K562 (cell line): ENCODE data around the gene VSX2. TPM values are rescaled to one million over a fixed set of nuclear protein-coding genes. Genes with fewer than 3 reads are reported as not detected.

Experiments used
- ATAC-seq: fragments of 200-7000 bp; cut with Tn5 transposase; 3 replicates; pipeline ENCODE4 v1.9.1; 2020; ENCODE audit warnings: moderate library complexity
- BruUV-seq: library from RNA; stranded (reverse); fragments of 400-500 nt; replicated peaks from 2 replicates; lab custom pipeline; 2021; lab: Mats Ljungman, UMichigan
- CTCF ChIA-PET: fragments of 300-600 bp; formaldehyde crosslinking; extraction: SDS; loops from one replicate; lab custom pipeline; 2021; ENCODE audit warnings: low intra/inter-chr PET ratio; lab: Yijun Ruan, JAX
- POLR2A ChIA-PET: fragments of 300-600, 350-650 bp; sonication (Branson Sonifier 250); formaldehyde crosslinking; extraction: SDS; loops from one replicate; lab custom pipeline; 2021; ENCODE audit warnings: antibody characterized with exemption, inconsistent platforms; lab: Yijun Ruan, JAX
- DNase-seq, 4 experiments: peaks; one replicate each; pipeline versions ENCODE4 v3.0.0 to v3.0.0-alpha.2; 2011 to 2018; ENCODE audit warnings: low spot score in 3 of 4, mixed read lengths in 3 of 4; ENCODE audit errors: extremely low read depth in 1 of 4
- FAIRE-seq: peaks from 2 replicates; lab custom pipeline; 2011; peaks lifted over from hg19 to GRCh38; lab: Jason Lieb, UNC
- H2AFZ ChIP-seq: 2 replicates; pipeline ENCODE4 v1.6.0; 2011; ENCODE audit warnings: low read depth, low read length, control low read depth, inconsistent platforms
- H3K27ac ChIP-seq: fragments of 200-600 bp; 3 replicates; pipeline ENCODE4 v1.8.0; 2011; ENCODE audit warnings: low read depth, mild to moderate bottlenecking, control low read depth, inconsistent platforms, low read length, moderate library complexity, mixed read lengths; ENCODE audit errors: extremely low read depth
- H3K27me3 ChIP-seq, 2 experiments: fragments of 300-600 bp in 1 of 2; 2 replicates in 1 of 2; 3 replicates in 1 of 2; pipeline versions ENCODE4 v1.6.0 to v1.8.0; 2011; ENCODE audit warnings: inconsistent platforms in 2 of 2, low read length in 2 of 2, mild to moderate bottlenecking in 1 of 2, mixed read lengths in 1 of 2, moderate library complexity in 1 of 2; ENCODE audit not compliant: control insufficient read depth in 2 of 2, insufficient read depth in 2 of 2
- H3K36me3 ChIP-seq: fragments of 300-600 bp; 3 replicates; pipeline ENCODE4 v1.8.0; 2011; ENCODE audit warnings: mild to moderate bottlenecking, low read length, inconsistent platforms; ENCODE audit not compliant: control insufficient read depth, insufficient read depth
- H3K4me1 ChIP-seq, 2 experiments: fragments of 200-600 bp in 1 of 2; replicated peaks in 1 of 2; 2 replicates in 1 of 2; 3 replicates in 1 of 2; pipeline versions ENCODE4 v1.5.1 to v1.8.0; 2011; ENCODE audit warnings: inconsistent platforms in 2 of 2, low read length in 2 of 2, mild to moderate bottlenecking in 1 of 2, mixed read lengths in 1 of 2, moderate library complexity in 1 of 2; ENCODE audit not compliant: control insufficient read depth in 2 of 2, insufficient read depth in 2 of 2
- H3K4me2 ChIP-seq: 2 replicates; pipeline ENCODE4 v1.6.1; 2011; ENCODE audit warnings: low read length, control low read depth, inconsistent platforms, mixed read lengths; ENCODE audit not compliant: insufficient read depth
- H3K4me3 ChIP-seq: fragments of 200-600 bp; sonication (generic), shearing (Covaris generic); 2 replicates; pipeline ENCODE4 v1.5.1; 2016; ENCODE audit warnings: control low read depth, inconsistent platforms
- H3K79me2 ChIP-seq: fragments of 200-600 bp; 3 replicates; pipeline ENCODE4 v1.8.0; 2011; ENCODE audit warnings: low read length, inconsistent platforms; ENCODE audit not compliant: control insufficient read depth, insufficient read depth
- H3K9ac ChIP-seq, 2 experiments: 2 replicates each; pipeline versions ENCODE4 v1.6.0 to v1.6.1; 2011; ENCODE audit warnings: low read depth in 2 of 2, low read length in 2 of 2, control low read depth in 1 of 2, inconsistent platforms in 1 of 2, mild to moderate bottlenecking in 1 of 2, mixed read lengths in 1 of 2; ENCODE audit not compliant: insufficient read depth in 1 of 2
- H3K9me1 ChIP-seq: one replicate; pipeline ENCODE4 v1.6.0; 2011; ENCODE audit warnings: inconsistent platforms, mild to moderate bottlenecking, low read length, moderate library complexity; ENCODE audit not compliant: control insufficient read depth, insufficient read depth
- H3K9me3 ChIP-seq: replicated peaks from 2 replicates; pipeline ENCODE4 v1.5.1; 2011; ENCODE audit warnings: low read depth, low read length, inconsistent platforms; ENCODE audit not compliant: control insufficient read depth, insufficient read depth
- H4K20me1 ChIP-seq: replicated peaks from 2 replicates; pipeline ENCODE4 v1.6.1; 2011; ENCODE audit warnings: low read length, inconsistent platforms, mixed read lengths; ENCODE audit not compliant: control insufficient read depth, insufficient read depth
- CHD4 ChIP-seq: fragments of 200-600 bp; sonication (generic); IDR thresholded peaks from 3 replicates; pipeline ENCODE4 v1.6.1; 2012; ENCODE audit warnings: low read depth, mild to moderate bottlenecking, mixed read lengths, low read length, inconsistent platforms; ENCODE audit not compliant: insufficient read depth, insufficient replicate concordance, poor library complexity, severe bottlenecking
- DEAF1 ChIP-seq: fragments of 450-650 bp; formaldehyde crosslinking; IDR thresholded peaks from 2 replicates; pipeline ENCODE4 v1.4.0; 2020; ENCODE audit warnings: mild to moderate bottlenecking, moderate library complexity
- FOXK2 ChIP-seq, 2 experiments: fragments of 450-650 bp; IDR thresholded peaks in 1 of 2; conservative IDR thresholded peaks in 1 of 2; 2 replicates each; pipeline ENCODE4 v1.6.1; 2016; ENCODE audit warnings: low read depth in 2 of 2, mild to moderate bottlenecking in 1 of 2
- GMEB1 ChIP-seq: fragments of 250-450 bp; sonication (Bioruptor Pico); IDR thresholded peaks from 2 replicates; pipeline ENCODE4 v1.4.0; 2020; ENCODE audit warnings: mild to moderate bottlenecking
- ILK ChIP-seq: fragments of 450-650 bp; IDR thresholded peaks from 2 replicates; pipeline ENCODE4 v1.6.1; 2016; ENCODE audit warnings: missing genetic modification characterization, low read depth, mild to moderate bottlenecking, missing compliant biosample characterization, moderate library complexity, borderline replicate concordance
- IRF9 ChIP-seq: fragments of 450-650 bp; IDR thresholded peaks from 2 replicates; pipeline ENCODE4 v1.6.1; 2016; ENCODE audit warnings: missing biosample characterization, missing genetic modification characterization
- MAZ ChIP-seq, 2 experiments: fragments of 450-650 bp in 1 of 2; sonication (generic) in 1 of 2; formaldehyde crosslinking; IDR thresholded peaks in 1 of 2; conservative IDR thresholded peaks in 1 of 2; 2 replicates each; pipeline versions ENCODE4 v1.4.0 to v1.5.0; 2020; ENCODE audit warnings: mild to moderate bottlenecking in 1 of 2, missing genetic modification reagents in 1 of 2
- MITF ChIP-seq: IDR thresholded peaks from 2 replicates; pipeline ENCODE4 v1.6.1; 2014; ENCODE audit warnings: antibody characterized with exemption
- MLX ChIP-seq, 2 experiments: fragments of 450-650 bp in 1 of 2; sonication (generic) in 1 of 2; formaldehyde crosslinking; conservative IDR thresholded peaks; 2 replicates each; pipeline versions ENCODE4 v1.4.0 to v1.8.1; 2020 to 2022; ENCODE audit warnings: mild to moderate bottlenecking in 1 of 2, missing genetic modification reagents in 1 of 2
- NR0B1 ChIP-seq: fragments of 450-650 bp; IDR thresholded peaks from one replicate; pipeline ENCODE4 v1.6.1; 2018; ENCODE audit warnings: mild to moderate bottlenecking, moderate library complexity; ENCODE audit not compliant: partially characterized antibody
- OTX1 ChIP-seq: fragments of 450-650 bp; formaldehyde crosslinking; IDR thresholded peaks from 2 replicates; pipeline ENCODE4 v1.4.0; 2022; ENCODE audit warnings: mild to moderate bottlenecking
- POLR2AphosphoS2 ChIP-seq: IDR thresholded peaks from 2 replicates; pipeline ENCODE4 v1.6.1; 2012; ENCODE audit warnings: low read length, improper control_type of control experiment
- SP1 ChIP-seq: sonication (generic); formaldehyde crosslinking; IDR thresholded peaks from 2 replicates; pipeline ENCODE4 v1.8.1; 2022; ENCODE audit warnings: mild to moderate bottlenecking, missing genetic modification reagents
- U2AF2 ChIP-seq: fragments of 200-400 bp; formaldehyde crosslinking; optimal IDR thresholded peaks from 2 replicates; pipeline ENCODE3; 2017; ENCODE audit warnings: low read depth, mild to moderate bottlenecking, low read length
- WGBS: fragments of 100-300 bp; shearing (Covaris generic); methylation state at CpG from one replicate; pipeline ENCODE4 v1.1.6; 2016; ENCODE audit warnings: low coverage, mixed read lengths; ENCODE audit not compliant: insufficient coverage; ENCODE audit errors: missing lambda C conversion rate; 5-methylcytosine and 5-hydroxymethylcytosine counted together
- in situ Hi-C: fragments of 300-500 bp; cut with MboI; formaldehyde crosslinking; loops from 4 replicates; pipeline ENCODE4 v1.15.0; 2018; ENCODE audit warnings: inconsistent platforms, mixed read lengths
- intact Hi-C: fragments of 100-400 bp; cut with micrococcal nuclease; formaldehyde crosslinking; loops from 2 replicates; pipeline ENCODE4 v1.14.2; 2022
- polyA plus RNA-seq, 8 experiments: library from polyadenylated mRNA; depleted of rRNA in 4 of 8; stranded (reverse) in 5 of 8; unstranded in 3 of 8; fragments of >200 nt; fragmentation: Nextera tagmentation in 2 of 8; fragmentation: Illumina TruSeq in 1 of 8; extraction: Ambion mirVana in 2 of 8; extraction: Trizol in 1 of 8; gene quantifications; 2 replicates each; pipeline versions ENCODE4 v1.2.1 to v1.2.3, GENCODE V29; 2011 to 2014; ENCODE audit warnings: inconsistent platforms in 1 of 8, missing spikeins in 1 of 8
- total RNA-seq, 7 experiments: library from RNA; depleted of rRNA in 6 of 7; stranded (reverse); fragments of >200 nt in 6 of 7; fragmentation: Illumina TruSeq in 2 of 7; extraction: Trizol in 2 of 7; gene quantifications; 2 replicates each; pipeline versions ENCODE4 v1.2.1 to v1.2.3, GENCODE V29; 2011 to 2021; ENCODE audit warnings: low replicate concordance in 1 of 7

Gene VSX2
- total and polyA plus RNA-seq, 9 of the 15 experiments (the other 6 are each of a cell fraction or from before 2014, with no cell fraction given): 0.04 TPM; not detected in 8

GRCh38 chr14:74263921-74264320 lies 24.7 kb downstream of the VSX2 start:
- FAIRE-seq (no peak), ATAC-seq (no peak), DNase-seq (no peak)
- Histone ChIP-seq H2AFZ (no peak overlapping the region), H3K4me1 (no peaks in the 10 kb centered on the region), H3K4me3 (no peak overlapping the region), H3K79me2 (no peaks in the 10 kb centered on the region), H3K4me2 (no peak overlapping the region), H3K9me1 (no peaks in the 10 kb centered on the region), H3K9me3 (no peaks in the 10 kb centered on the region), H3K36me3 (no peaks in the 10 kb centered on the region), H3K27ac (no peak overlapping the region), H3K9ac (no peak overlapping the region), H3K27me3 (peaks cover 3 to 40% of the 10 kb centered on the region in 2 experiments; a peak in 2 of 5 replicates), H4K20me1 (no peaks in the 10 kb centered on the region; the same call in 1 of the 2 replicates)
- BruUV-seq: no TSS peak
- intact Hi-C loops: no loop called here
- POLR2A ChIA-PET: no interaction called here
- CTCF ChIA-PET: no interaction called here
- in situ Hi-C loops: no loop called here
- WGBS: 17% methylated on average over 4 of the region's 5 CpGs
- TF ChIP-seq CHD4: no peak
- TF ChIP-seq NR0B1: no peak
- no peak for TF ChIP-seq MITF
- no peak for TF ChIP-seq GMEB1
- TF ChIP-seq OTX1 (CRISPR knock-in tag): no peak
- TF ChIP-seq U2AF2: no peak
- no peak for TF ChIP-seq POLR2AphosphoS2
- no peak for TF ChIP-seq IRF9 (tag)
- TF ChIP-seq FOXK2 (conservative IDR thresholded peaks at IDR 0.05 in 1 of 2, IDR thresholded peaks at IDR 0.05 in 1 of 2; ENCODE audit: low read depth in 2 of 2): no peak
- TF ChIP-seq MLX (CRISPR knock-in tag; conservative IDR thresholded peaks at IDR 0.05): no peak
- no peak for TF ChIP-seq MAZ (CRISPR knock-in tag; conservative IDR thresholded peaks at IDR 0.05 in 1 of 2, IDR thresholded peaks at IDR 0.05 in 1 of 2)
- TF ChIP-seq SP1 (CRISPR knock-in tag): no peak
- no peak for TF ChIP-seq ILK (tag)
- TF ChIP-seq DEAF1: no peak
